Measurements from ENCODE around the gene AOAH.

DNA sequence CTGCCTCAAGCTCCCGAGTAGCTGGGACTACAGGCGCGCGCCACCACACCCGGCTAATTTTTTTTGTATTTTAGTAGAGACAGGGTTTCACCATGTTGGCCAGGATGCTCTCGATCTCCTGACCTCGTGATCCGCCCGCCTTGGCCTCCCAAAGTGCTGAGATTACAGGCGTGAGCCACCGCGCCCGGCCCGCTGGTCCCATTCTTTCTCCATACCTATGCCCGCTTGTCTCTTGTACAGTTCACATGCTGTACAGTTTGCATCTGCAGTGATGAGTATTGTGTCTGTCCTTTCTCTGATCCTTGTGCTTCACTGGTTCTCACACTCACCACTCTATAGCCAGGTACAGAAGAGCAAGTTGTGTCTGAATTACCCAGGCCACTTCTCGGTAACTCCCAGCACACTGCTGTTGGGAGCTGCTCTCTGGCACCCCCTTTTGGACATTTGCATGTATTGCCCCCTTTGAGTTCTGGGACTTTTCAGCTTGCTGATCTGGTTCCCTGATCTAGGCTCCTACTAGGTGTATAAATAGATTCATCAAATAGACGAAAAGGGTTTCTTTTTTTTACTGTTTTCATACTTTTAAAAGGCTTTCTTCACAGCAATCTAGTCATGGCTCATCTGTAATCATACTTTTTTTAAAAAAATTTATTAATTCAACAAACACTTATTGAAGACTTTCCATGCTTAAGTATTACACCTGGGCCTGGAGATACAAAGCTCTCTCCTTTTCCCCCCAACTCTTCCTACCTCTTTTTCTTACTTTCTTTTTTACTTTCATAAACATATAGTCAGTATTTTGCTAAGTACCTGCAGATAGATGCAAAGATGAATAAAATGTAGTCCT, 53.5 kb downstream of the AOAH start:
- TF ChIP-seq, protein P1, sequence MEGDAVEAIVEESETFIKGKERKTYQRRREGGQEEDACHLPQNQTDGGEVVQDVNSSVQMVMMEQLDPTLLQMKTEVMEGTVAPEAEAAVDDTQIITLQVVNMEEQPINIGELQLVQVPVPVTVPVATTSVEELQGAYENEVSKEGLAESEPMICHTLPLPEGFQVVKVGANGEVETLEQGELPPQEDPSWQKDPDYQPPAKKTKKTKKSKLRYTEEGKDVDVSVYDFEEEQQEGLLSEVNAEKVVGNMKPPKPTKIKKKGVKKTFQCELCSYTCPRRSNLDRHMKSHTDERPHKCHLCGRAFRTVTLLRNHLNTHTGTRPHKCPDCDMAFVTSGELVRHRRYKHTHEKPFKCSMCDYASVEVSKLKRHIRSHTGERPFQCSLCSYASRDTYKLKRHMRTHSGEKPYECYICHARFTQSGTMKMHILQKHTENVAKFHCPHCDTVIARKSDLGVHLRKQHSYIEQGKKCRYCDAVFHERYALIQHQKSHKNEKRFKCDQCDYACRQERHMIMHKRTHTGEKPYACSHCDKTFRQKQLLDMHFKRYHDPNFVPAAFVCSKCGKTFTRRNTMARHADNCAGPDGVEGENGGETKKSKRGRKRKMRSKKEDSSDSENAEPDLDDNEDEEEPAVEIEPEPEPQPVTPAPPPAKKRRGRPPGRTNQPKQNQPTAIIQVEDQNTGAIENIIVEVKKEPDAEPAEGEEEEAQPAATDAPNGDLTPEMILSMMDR (IDR thresholded peaks at IDR 0.05) = peak; percentile 63 to 89 (median 78)
- TF ChIP-seq POLR2A (IDR thresholded peaks at IDR 0.05) = no peak

Measured in heart left ventricle (tissue), 13 donors.